ENCODE results near the gene C1QTNF5. TPM values are rescaled to one million over a fixed set of nuclear protein-coding genes. Genes with fewer than 3 reads are reported as not detected.

The C1QTNF5 gene
- total RNA-seq, 1 experiment from 2014 or later: not detected

- no peaks in the 10 kb centered on the region for H4K20me1 ChIP-seq (ENCODE audit: insufficient read depth)
- H3K4me3 ChIP-seq (replicated peaks in 1 of 2; ENCODE audit: low read depth in 1 of 2, low read length in 2 of 2): no peak overlapping the region
- DNase-seq (ENCODE audit: low read depth, low spot score) (no peak), ATAC-seq (no peak)
- ChIA-PET POLR2A (no interaction called here), CTCF (interaction anchor here (0.7 kb wide), 1 partner anchor 230 kb away, joined by 5 read pairs; no protein-coding TSS in a partner anchor), RAD21 (ENCODE audit: low non-redundant PET in 1 of 2, low total read pairs in 2 of 2, uncharacterized antibody in 2 of 2, unreplicated experiment in 2 of 2) (no interaction called here)
- no peak overlapping the region for H3K27ac ChIP-seq (ENCODE audit: low read depth, low read length)
- H3K9me2 ChIP-seq (ENCODE audit: insufficient read depth): no peaks in the 10 kb centered on the region
- no peak overlapping the region for H3K9ac ChIP-seq (ENCODE audit: low read length)
- no peaks in the 10 kb centered on the region for H3K27me3 ChIP-seq (ENCODE audit: insufficient read depth, low read length)
- H3K4me1 ChIP-seq (ENCODE audit: control insufficient read depth in 1 of 2, insufficient read depth in 2 of 2, low read length in 2 of 2): peaks cover 5 to 7% of the 10 kb centered on the region in 2 experiments; a peak in 3 of 4 replicates
- no peaks in the 10 kb centered on the region for H3K79me2 ChIP-seq (ENCODE audit: insufficient read depth, low read length)
- no peak overlapping the region for H2AFZ ChIP-seq (ENCODE audit: low read depth, low read length, poor library complexity, severe bottlenecking)
- intact Hi-C loops (cut with micrococcal nuclease): no loop called here
- no peaks in the 10 kb centered on the region for H3K36me3 ChIP-seq (ENCODE audit: control insufficient read depth in 1 of 2, insufficient read depth in 2 of 2, low read length in 2 of 2)
- BruUV-seq (replicated peaks): no TSS peak
- no peak overlapping the region for H3K4me2 ChIP-seq (ENCODE audit: low read length)
- no peaks in the 10 kb centered on the region for H3K9me3 ChIP-seq (ENCODE audit: control insufficient read depth in 1 of 2, insufficient read depth in 1 of 2, low read depth in 1 of 2, low read length in 2 of 2)
- TF ChIP-seq SIN3A (IDR thresholded peaks at IDR 0.05; ENCODE audit: low read depth): no peak
- TF ChIP-seq CTCF (IDR thresholded peaks at IDR 0.05 in 2 of 3, conservative IDR thresholded peaks at IDR 0.05 in 1 of 3; ENCODE audit: borderline replicate concordance in 1 of 3, insufficient read depth in 1 of 3, low read depth in 2 of 3, low read length in 2 of 3): no peak
- TF ChIP-seq ATF3 (IDR thresholded peaks at IDR 0.05): no peak
- TF ChIP-seq RAD21 (IDR thresholded peaks at IDR 0.05; ENCODE audit: low read depth): no peak
- no peak for TF ChIP-seq CEBPB (IDR thresholded peaks at IDR 0.05; ENCODE audit: low read depth)
- TF ChIP-seq MAX (IDR thresholded peaks at IDR 0.05): no peak
- TF ChIP-seq POLR2A (IDR thresholded peaks at IDR 0.05; ENCODE audit: borderline replicate concordance, extremely low read depth, insufficient read depth, insufficient read length): no peak
- no peak for TF ChIP-seq ZFX (IDR thresholded peaks at IDR 0.05)
- TF ChIP-seq SP1 (IDR thresholded peaks at IDR 0.05; ENCODE audit: low read depth): no peak
- TF ChIP-seq ELF1 (IDR thresholded peaks at IDR 0.05; ENCODE audit: borderline replicate concordance, low read depth): no peak
- no peak for TF ChIP-seq TCF7L2 (IDR thresholded peaks at IDR 0.05; ENCODE audit: borderline replicate concordance, extremely low read depth, insufficient read depth, insufficient read length)
- no peak for TF ChIP-seq EZH2phosphoT487 (IDR thresholded peaks at IDR 0.05; ENCODE audit: borderline replicate concordance)
Measured at GRCh38 chr11:119329320-119329719, 11.4 kb downstream of the C1QTNF5 start.
